Small intestine (tissue), 7 donors: ENCODE results near the gene CYBC1. TPM values are rescaled to one million over a fixed set of nuclear protein-coding genes. Genes with fewer than 3 reads are reported as not detected.

Experiments used
- DNase-seq, 2 donors: peaks; one replicate each; pipeline versions ENCODE4 v3.0.0 to v3.0.0-alpha.2; 2013
- FAIRE-seq: peaks from 2 replicates; lab custom pipeline; 2012; peaks lifted over from hg19 to GRCh38; lab: Jason Lieb, UNC
- H3K27ac ChIP-seq, 3 donors: one replicate each; pipeline ENCODE4 v1.5.1; 2013; ENCODE audit warnings: low read length in 2 of 3, mild to moderate bottlenecking in 2 of 3, control low read depth in 1 of 3, inconsistent platforms in 1 of 3, low read depth in 1 of 3, moderate library complexity in 1 of 3
- H3K27me3 ChIP-seq, 3 donors: one replicate each; pipeline ENCODE4 v1.6.1; 2013; ENCODE audit warnings: low read length in 3 of 3, inconsistent platforms in 1 of 3; ENCODE audit not compliant: control insufficient read depth in 3 of 3, insufficient read depth in 3 of 3
- H3K36me3 ChIP-seq, 3 donors: one replicate each; pipeline ENCODE4 v1.6.1; 2013; ENCODE audit warnings: low read length in 3 of 3, inconsistent platforms in 1 of 3, low read depth in 1 of 3, mild to moderate bottlenecking in 1 of 3, moderate library complexity in 1 of 3; ENCODE audit not compliant: control insufficient read depth in 3 of 3, insufficient read depth in 2 of 3
- H3K4me1 ChIP-seq, 3 donors: one replicate each; pipeline ENCODE4 v1.6.1; 2013; ENCODE audit warnings: low read length in 2 of 3, inconsistent platforms in 1 of 3, low read depth in 1 of 3, mild to moderate bottlenecking in 1 of 3, moderate library complexity in 1 of 3; ENCODE audit not compliant: control insufficient read depth in 3 of 3, insufficient read depth in 2 of 3
- H3K4me3 ChIP-seq, 3 donors: one replicate each; pipeline ENCODE4 v1.5.1; 2013; ENCODE audit warnings: low read length in 3 of 3, control low read depth in 1 of 3, inconsistent platforms in 1 of 3, low read depth in 1 of 3, mild to moderate bottlenecking in 1 of 3, moderate library complexity in 1 of 3
- H3K9me3 ChIP-seq, 2 donors: one replicate each; pipeline ENCODE4 v1.6.1; 2013; ENCODE audit warnings: low read depth in 1 of 2, low read length in 1 of 2; ENCODE audit not compliant: control insufficient read depth in 2 of 2, insufficient read depth in 1 of 2
- WGBS, 3 donors: extraction: QIAGEN DNeasy Blood & Tissue Kit; methylation state at CpG; one replicate each; pipeline ENCODE4 v1.1.7; 2013; 5-methylcytosine and 5-hydroxymethylcytosine counted together
- polyA plus RNA-seq, 4 donors: library from polyadenylated mRNA; stranded (reverse) in 3 of 4; unstranded in 1 of 4; fragments of 200-250 nt in 3 of 4; fragments of 120-200 nt in 1 of 4; gene quantifications; one replicate each; pipeline versions ENCODE4 v1.2.1 to v1.2.3, GENCODE V29; 2013
- donor health status: healthy with polysubstance abuse.
- donor health status: control.
- donor health status: control.
- donor health status: Bipolar disorder and iron deficiency.
- donor health status: healthy.

CYBC1 gene
- polyA plus RNA-seq, 4 donors, result 37.6 to 57.8 (median 41.2) TPM

GRCh38 chr17:82449131-82449882 is 1.2 kb downstream of the CYBC1 start:
- no peaks in the 10 kb centered on the region for H3K27me3 ChIP-seq
- WGBS, 3 donors, result 61 to 88% (median 76%) methylated on average over 30 of the region's 30 CpGs
- peak overlapping the region; percentile 15 to 93 (median 52) for H3K27ac ChIP-seq
- H3K36me3 ChIP-seq, result peaks cover 1 to 35% (median 2%) of the 10 kb centered on the region in 3 donors
- peaks cover 0 to 8% (median 3%) of the 10 kb centered on the region in 3 donors for H3K4me1 ChIP-seq
- FAIRE-seq (no peak), DNase-seq (peak in 1 of 2 donors; percentile 47)
- H3K4me3 ChIP-seq, result peak overlapping the region; percentile 75 to 100 (median 84)
- H3K9me3 ChIP-seq, result peaks cover 0 to 18% of the 10 kb centered on the region in 2 donors

GRCh38 chr17:82447876-82448275 is 2.7 kb downstream of the CYBC1 start:
- no peak for FAIRE-seq

DNA sequence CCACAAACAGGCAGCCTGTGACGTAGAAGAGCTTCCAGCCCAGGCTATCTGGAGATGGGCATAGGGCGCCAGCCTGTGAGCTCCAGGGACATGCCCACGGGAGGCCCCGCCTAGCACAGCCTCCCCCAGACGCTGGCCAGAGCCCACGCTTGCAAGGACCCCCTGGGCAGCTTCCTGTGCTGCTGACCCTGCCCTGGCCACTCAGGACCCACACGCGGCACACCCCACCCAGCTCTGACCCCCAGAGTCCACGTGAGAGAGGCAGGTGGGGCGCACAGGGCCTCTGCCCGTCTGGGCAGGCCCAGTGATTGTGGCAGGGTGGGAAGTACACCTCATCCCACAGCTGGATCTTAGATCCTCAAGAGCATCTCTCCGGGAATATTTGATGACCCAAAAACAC is 3.9 kb downstream of the CYBC1 start:
- H3K4me1 ChIP-seq, result peaks cover 0 to 8% (median 3%) of the 10 kb centered on the region in 3 donors
- H3K27me3 ChIP-seq, result no peaks in the 10 kb centered on the region
- no peak for FAIRE-seq
- peaks cover 3 to 62% (median 4%) of the 10 kb centered on the region in 3 donors for H3K36me3 ChIP-seq
- DNase-seq, result no peak
- no peak overlapping the region for H3K27ac ChIP-seq
- H3K4me3 ChIP-seq, result no peak overlapping the region
- H3K9me3 ChIP-seq, result peaks cover 0 to 3% of the 10 kb centered on the region in 2 donors
- 79 to 87% (median 83%) methylated on average over 12 of the region's 12 CpGs for WGBS, 3 donors

More at GRCh38 chr17:82447876-82448275, 2.7 kb downstream of the CYBC1 start:
- no peak for DNase-seq
- WGBS, 3 donors, result 89 to 93% (median 93%) methylated on average over 11 of the region's 11 CpGs
- no peaks in the 10 kb centered on the region for H3K27me3 ChIP-seq
- H3K36me3 ChIP-seq, result peaks cover 3 to 49% (median 3%) of the 10 kb centered on the region in 3 donors
- H3K4me1 ChIP-seq, result peaks cover 0 to 8% (median 3%) of the 10 kb centered on the region in 3 donors
- H3K4me3 ChIP-seq, result no peak overlapping the region
- H3K9me3 ChIP-seq, result peaks cover 0 to 10% of the 10 kb centered on the region in 2 donors
- no peak overlapping the region for H3K27ac ChIP-seq

- 87 to 93% (median 89%) methylated on average over 15 of the region's 15 CpGs for WGBS, 3 donors
Measured at GRCh38 chr17:82446124-82446523, 4.4 kb downstream of the CYBC1 start.

DNA sequence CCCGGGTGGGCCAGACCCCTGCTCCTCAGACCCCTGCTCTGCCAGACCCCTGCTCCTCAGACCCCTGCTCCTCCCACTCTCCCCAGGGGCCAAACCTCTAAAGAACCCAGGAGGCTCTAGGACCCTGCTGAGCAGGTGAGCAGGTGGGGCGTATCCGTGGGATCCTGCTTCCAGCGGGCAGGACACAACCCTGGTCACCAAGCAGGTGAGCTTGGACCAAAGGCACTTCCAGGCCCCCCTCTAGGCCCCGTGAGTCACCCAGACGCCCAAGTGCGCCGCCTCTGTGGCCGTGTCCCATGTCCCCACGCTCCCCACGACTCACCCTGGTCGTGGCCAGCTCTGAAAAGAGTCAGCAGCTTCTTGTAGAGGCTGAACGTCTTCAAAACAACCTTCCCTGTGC is 5.0 kb downstream of the CYBC1 start:
- Histone ChIP-seq H3K4me3 (no peak overlapping the region), H3K27ac (no peak overlapping the region), H3K4me1 (peaks cover 0 to 8% (median 3%) of the 10 kb centered on the region in 3 donors), H3K9me3 (no peaks in the 10 kb centered on the region), H3K36me3 (peaks cover 3 to 71% (median 5%) of the 10 kb centered on the region in 3 donors), H3K27me3 (no peaks in the 10 kb centered on the region)
- 72 to 82% (median 81%) methylated on average over 12 to 13 of the region's 13 CpGs for WGBS, 3 donors
- FAIRE-seq (no peak), DNase-seq (no peak)

More at GRCh38 chr17:82446124-82446523, 4.4 kb downstream of the CYBC1 start:
- Histone ChIP-seq H3K27me3 (no peaks in the 10 kb centered on the region), H3K27ac (no peak overlapping the region), H3K9me3 (no peaks in the 10 kb centered on the region), H3K36me3 (peaks cover 3 to 66% (median 5%) of the 10 kb centered on the region in 3 donors), H3K4me1 (peaks cover 0 to 8% (median 3%) of the 10 kb centered on the region in 3 donors), H3K4me3 (no peak overlapping the region)
- DNase-seq (no peak), FAIRE-seq (no peak)

DNA sequence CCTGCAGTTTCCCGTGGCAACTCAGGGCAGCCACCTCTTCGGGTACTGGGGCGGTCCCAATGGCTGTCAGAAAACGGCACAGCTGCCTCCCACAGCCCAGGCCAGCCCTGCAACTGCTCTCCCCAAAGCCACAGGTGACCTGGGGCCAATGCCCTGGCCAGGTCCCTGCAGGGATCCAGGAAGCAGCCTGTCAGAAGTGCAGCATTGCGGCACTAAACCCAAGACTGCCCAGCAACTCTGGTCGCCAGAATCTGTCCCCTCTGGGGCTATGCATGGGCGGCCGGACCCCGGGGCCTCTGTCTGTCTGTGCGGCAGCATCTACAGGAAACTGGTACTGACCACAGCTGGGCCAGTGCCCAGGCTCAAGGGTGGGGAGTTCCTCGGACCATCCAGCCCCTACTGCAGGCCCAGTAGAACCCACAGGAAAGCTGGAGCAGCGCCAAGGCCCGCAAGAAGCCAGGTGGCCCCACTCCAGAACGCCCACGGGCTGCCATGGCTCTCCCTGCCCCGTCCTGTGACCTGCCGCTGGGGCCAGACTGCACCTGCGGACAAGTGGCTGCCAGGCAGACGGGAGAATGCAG is 5.5 kb downstream of the CYBC1 start:
- FAIRE-seq (no peak), DNase-seq (no peak)
- Histone ChIP-seq H3K27ac (no peak overlapping the region), H3K4me3 (no peak overlapping the region), H3K9me3 (no peaks in the 10 kb centered on the region), H3K4me1 (peaks cover 0 to 6% (median 3%) of the 10 kb centered on the region in 3 donors), H3K36me3 (peaks cover 3 to 76% (median 7%) of the 10 kb centered on the region in 3 donors), H3K27me3 (no peaks in the 10 kb centered on the region)
- 68 to 78% (median 71%) methylated on average over 19 of the region's 19 CpGs for whole genome bisulfite sequencing, 3 donors

DNA sequence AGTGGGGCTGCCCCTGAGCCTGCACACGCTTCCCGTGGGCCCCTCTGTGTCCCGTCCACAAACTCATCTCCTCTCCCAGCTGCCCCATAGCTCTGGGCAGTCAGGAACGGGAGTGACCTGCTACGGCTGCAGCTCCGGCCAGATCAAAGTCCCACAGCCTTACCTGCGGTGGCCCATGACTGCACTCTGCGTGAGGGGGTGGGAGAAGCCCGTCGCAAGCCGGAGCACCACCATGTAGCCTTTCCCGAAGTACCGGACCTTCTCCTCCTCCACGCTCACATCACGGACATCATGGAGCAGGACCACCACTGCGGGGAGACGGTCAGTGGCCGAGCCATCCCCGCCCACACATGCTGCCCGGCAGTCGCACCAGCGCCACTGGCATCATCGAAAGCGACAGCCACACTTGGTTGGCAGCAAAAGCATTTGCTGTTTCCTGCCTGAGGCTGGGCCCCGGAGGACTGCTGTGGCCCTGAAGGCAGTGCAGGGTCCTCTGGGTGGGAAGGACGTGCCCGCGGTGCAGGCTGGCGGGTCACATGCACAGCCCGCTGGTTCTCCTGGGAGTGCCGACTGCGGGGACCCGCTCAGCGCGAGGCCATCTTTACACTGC is 6.2 kb downstream of the CYBC1 start:
- Histone ChIP-seq H3K36me3 (peaks cover 3 to 82% (median 9%) of the 10 kb centered on the region in 3 donors), H3K9me3 (no peaks in the 10 kb centered on the region), H3K4me3 (no peak overlapping the region), H3K27me3 (no peaks in the 10 kb centered on the region), H3K4me1 (peaks cover 0 to 3% (median 0%) of the 10 kb centered on the region in 3 donors), H3K27ac (no peak overlapping the region)
- no peak for DNase-seq
- WGBS, 3 donors, result 90 to 94% (median 93%) methylated on average over 25 to 35 of the region's 35 CpGs
- FAIRE-seq, result no peak
